Measurements from ENCODE around the gene TRABD2B.

The TRABD2B gene

GRCh38 chr1:47992720-47993415 is 4.3 kb downstream of the TRABD2B start:
- DNase-seq (ENCODE audit: low read depth in 2 of 2) = no peak

- no peak for DNase-seq (ENCODE audit: low read depth in 2 of 2)
Measured at GRCh38 chr1:47991673-47992072, 5.5 kb downstream of the TRABD2B start.

GRCh38 chr1:47991187-47991586 is 6.0 kb downstream of the TRABD2B start:
- no peak for DNase-seq (ENCODE audit: low read depth in 2 of 2)

- no peak for DNase-seq (ENCODE audit: low read depth in 2 of 2)
Measured at GRCh38 chr1:47990286-47990685, 6.9 kb downstream of the TRABD2B start.

GRCh38 chr1:47987601-47988000 is 9.6 kb downstream of the TRABD2B start:
- no peak for DNase-seq (ENCODE audit: low read depth in 2 of 2)

- no peak for DNase-seq (ENCODE audit: low read depth in 2 of 2)
Measured at GRCh38 chr1:47986761-47987200, 10.4 kb downstream of the TRABD2B start.

- DNase-seq (ENCODE audit: low read depth in 2 of 2) = no peak
Measured at GRCh38 chr1:47985018-47985417, 12.2 kb downstream of the TRABD2B start.

GRCh38 chr1:47984175-47984789 is 12.9 kb downstream of the TRABD2B start:
- DNase-seq (ENCODE audit: low read depth in 2 of 2) = no peak

GRCh38 chr1:47983691-47984090 is 13.5 kb downstream of the TRABD2B start:
- DNase-seq (ENCODE audit: low read depth in 2 of 2) = no peak

- no peak for DNase-seq (ENCODE audit: low read depth in 2 of 2)
Measured at GRCh38 chr1:47981667-47982350, 15.4 kb downstream of the TRABD2B start.

GRCh38 chr1:47980501-47980900 is 16.7 kb downstream of the TRABD2B start:
- DNase-seq (ENCODE audit: low read depth in 2 of 2) = no peak

GRCh38 chr1:47979724-47980123 is 17.5 kb downstream of the TRABD2B start:
- DNase-seq (ENCODE audit: low read depth in 2 of 2) = no peak

GRCh38 chr1:47978486-47978885 is 18.7 kb downstream of the TRABD2B start:
- no peak for DNase-seq (ENCODE audit: low read depth in 2 of 2)

- DNase-seq (ENCODE audit: low read depth in 2 of 2) = no peak
Measured at GRCh38 chr1:47976728-47977127, 20.5 kb downstream of the TRABD2B start.

GRCh38 chr1:47976267-47976666 is 20.9 kb downstream of the TRABD2B start:
- DNase-seq (ENCODE audit: low read depth in 2 of 2) = no peak

GRCh38 chr1:47975302-47975921 is 21.8 kb downstream of the TRABD2B start:
- no peak for DNase-seq (ENCODE audit: low read depth in 2 of 2)

- DNase-seq (ENCODE audit: low read depth in 2 of 2) = no peak
Measured at GRCh38 chr1:47972864-47973432, 24.2 kb downstream of the TRABD2B start.

- no peak for DNase-seq (ENCODE audit: low read depth in 2 of 2)
Measured at GRCh38 chr1:47971385-47972160, 25.6 kb downstream of the TRABD2B start.

GRCh38 chr1:47970882-47971281 is 26.3 kb downstream of the TRABD2B start:
- DNase-seq (ENCODE audit: low read depth in 2 of 2) = no peak

- DNase-seq (ENCODE audit: low read depth in 2 of 2) = no peak
Measured at GRCh38 chr1:47969478-47969877, 27.7 kb downstream of the TRABD2B start.

- DNase-seq (ENCODE audit: low read depth in 2 of 2) = no peak
Measured at GRCh38 chr1:47968556-47968888, 28.7 kb downstream of the TRABD2B start.

Data from stimulated activated CD4-positive, alpha-beta T cell treated with anti-CD3 and anti-CD28 coated beads, Interleukin-4, amount 100 ng/mL, for 48 hours (primary cell).